Superior temporal gyrus (tissue), 1 donor: Measurements from ENCODE around the gene TOMM34.
A peak's percentile ranks its signal among the peaks of the same experiment; 100 is the strongest.

Source experiments
- DNase-seq: peaks from one replicate; pipeline ENCODE4 v3.0.0-alpha.2; 2016; ENCODE audit errors: extremely low spot score

The TOMM34 gene

GRCh38 chr20:44930517-44931168, 29.6 kb downstream of the TOMM34 start:
- no peak for DNase-seq

- no peak for DNase-seq
Observed at GRCh38 chr20:44928595-44928994, 31.6 kb downstream of the TOMM34 start.

GRCh38 chr20:44924541-44924940, 35.7 kb downstream of the TOMM34 start:
- no peak for DNase-seq

GRCh38 chr20:44921447-44921846, 38.8 kb downstream of the TOMM34 start:
- no peak for DNase-seq

- no peak for DNase-seq
Observed at GRCh38 chr20:44918761-44919160, 41.4 kb downstream of the TOMM34 start.

GRCh38 chr20:44918342-44918741, 41.9 kb downstream of the TOMM34 start:
- DNase-seq, result no peak

- DNase-seq, result no peak
Observed at GRCh38 chr20:44917399-44917798, 42.8 kb downstream of the TOMM34 start.

GRCh38 chr20:44916586-44916985, 43.6 kb downstream of the TOMM34 start:
- DNase-seq, result no peak

- DNase-seq, result no peak
Observed at GRCh38 chr20:44914924-44915323, 45.3 kb downstream of the TOMM34 start.

- DNase-seq, result no peak
Observed at GRCh38 chr20:44912189-44912588, 48.0 kb downstream of the TOMM34 start.

- no peak for DNase-seq
Observed at GRCh38 chr20:44911264-44911921, 48.8 kb downstream of the TOMM34 start.

GRCh38 chr20:44910690-44911262, 49.4 kb downstream of the TOMM34 start:
- DNase-seq, result no peak

- DNase-seq, result no peak
Observed at GRCh38 chr20:44909872-44910689, 50.1 kb downstream of the TOMM34 start, which contains the start of gene PABPC1L. Gene PABPC1L, plus strand, starts transcription at chr20:44910060. Its CDS starts 84 bp downstream, at chr20:44910144.

GRCh38 chr20:44908987-44909871, 51.0 kb downstream of the TOMM34 start:
- no peak for DNase-seq

- DNase-seq, result no peak
Observed at GRCh38 chr20:44904377-44904776, 55.8 kb downstream of the TOMM34 start.

GRCh38 chr20:44901974-44902373, 58.2 kb downstream of the TOMM34 start:
- DNase-seq, result peak; percentile 88

- no peak for DNase-seq
Observed at GRCh38 chr20:44900231-44900854, 59.9 kb downstream of the TOMM34 start.

GRCh38 chr20:44897133-44897532, 63.1 kb downstream of the TOMM34 start:
- DNase-seq, result no peak

GRCh38 chr20:44896583-44896982, 63.6 kb downstream of the TOMM34 start:
- DNase-seq, result no peak

- DNase-seq, result no peak
Observed at GRCh38 chr20:44894959-44895358, 65.2 kb downstream of the TOMM34 start.
